IPS-15b (cell line): Measurements from ENCODE around the gene IGF2BP3.

ENCODE experiments used
- H3K27me3 ChIP-seq: one replicate; pipeline ENCODE4 v1.6.1; 2013; ENCODE audit warnings: low read length; ENCODE audit not compliant: control insufficient read depth, insufficient read depth
- H3K36me3 ChIP-seq: one replicate; pipeline ENCODE4 v1.6.1; 2013; ENCODE audit warnings: low read length; ENCODE audit not compliant: control insufficient read depth, insufficient read depth
- H3K4me1 ChIP-seq: one replicate; pipeline ENCODE4 v1.6.1; 2013; ENCODE audit warnings: mild to moderate bottlenecking, low read length; ENCODE audit not compliant: control insufficient read depth, insufficient read depth
- H3K4me3 ChIP-seq: one replicate; pipeline ENCODE4 v1.5.1; 2013; ENCODE audit warnings: low read depth, low read length
- H3K9ac ChIP-seq: one replicate; pipeline ENCODE4 v1.6.1; 2013; ENCODE audit warnings: low read depth, mild to moderate bottlenecking, low read length
- H3K9me3 ChIP-seq: one replicate; pipeline ENCODE4 v1.6.1; 2013; ENCODE audit warnings: mild to moderate bottlenecking, low read length; ENCODE audit not compliant: control insufficient read depth, insufficient read depth

Gene IGF2BP3

GRCh38 chr7:23469150-23469960, 936 bp downstream of the IGF2BP3 start:
- Histone ChIP-seq H3K36me3 (no peaks in the 10 kb centered on the region), H3K4me1 (peaks cover 3% of the 10 kb centered on the region), H3K4me3 (peak overlapping the region; percentile 97), H3K9me3 (no peaks in the 10 kb centered on the region), H3K27me3 (no peaks in the 10 kb centered on the region), H3K9ac (peak overlapping the region; percentile 94)

- H3K9me3 ChIP-seq: no peaks in the 10 kb centered on the region
- peaks cover 6% of the 10 kb centered on the region for H3K4me1 ChIP-seq
- peak overlapping the region; percentile 94 for H3K9ac ChIP-seq
- no peaks in the 10 kb centered on the region for H3K36me3 ChIP-seq
- no peaks in the 10 kb centered on the region for H3K27me3 ChIP-seq
- H3K4me3 ChIP-seq: peak overlapping the region; percentile 97
Measured at GRCh38 chr7:23468526-23469149, 1.7 kb downstream of the IGF2BP3 start.

GRCh38 chr7:23467806-23468525, 2.3 kb downstream of the IGF2BP3 start:
- H3K9ac ChIP-seq: peak overlapping the region; percentile 94
- H3K4me3 ChIP-seq: peak overlapping the region; percentile 97
- peaks cover 11% of the 10 kb centered on the region for H3K4me1 ChIP-seq
- no peaks in the 10 kb centered on the region for H3K36me3 ChIP-seq
- no peaks in the 10 kb centered on the region for H3K9me3 ChIP-seq
- no peaks in the 10 kb centered on the region for H3K27me3 ChIP-seq

- no peaks in the 10 kb centered on the region for H3K27me3 ChIP-seq
- H3K4me1 ChIP-seq: peaks cover 15% of the 10 kb centered on the region
- H3K9ac ChIP-seq: peak overlapping the region; percentile 94
- H3K4me3 ChIP-seq: peak overlapping the region; percentile 97
- no peaks in the 10 kb centered on the region for H3K36me3 ChIP-seq
- H3K9me3 ChIP-seq: no peaks in the 10 kb centered on the region
Measured at GRCh38 chr7:23467291-23467805, 2.9 kb downstream of the IGF2BP3 start.

- Histone ChIP-seq H3K4me3 (peak overlapping the region; percentile 22), H3K9me3 (no peaks in the 10 kb centered on the region), H3K4me1 (peaks cover 15% of the 10 kb centered on the region), H3K36me3 (no peaks in the 10 kb centered on the region), H3K9ac (no peak overlapping the region), H3K27me3 (no peaks in the 10 kb centered on the region)
Measured at GRCh38 chr7:23462846-23463245, 7.4 kb downstream of the IGF2BP3 start.

- no peaks in the 10 kb centered on the region for H3K36me3 ChIP-seq
- no peaks in the 10 kb centered on the region for H3K9me3 ChIP-seq
- H3K4me3 ChIP-seq: no peak overlapping the region
- H3K27me3 ChIP-seq: no peaks in the 10 kb centered on the region
- H3K9ac ChIP-seq: no peak overlapping the region
- peaks cover 20% of the 10 kb centered on the region for H3K4me1 ChIP-seq
Measured at GRCh38 chr7:23458044-23458443, 12.2 kb downstream of the IGF2BP3 start.

- no peak overlapping the region for H3K4me3 ChIP-seq
- H3K27me3 ChIP-seq: no peaks in the 10 kb centered on the region
- no peaks in the 10 kb centered on the region for H3K36me3 ChIP-seq
- no peaks in the 10 kb centered on the region for H3K9me3 ChIP-seq
- peaks cover 15% of the 10 kb centered on the region for H3K4me1 ChIP-seq
- H3K9ac ChIP-seq: no peak overlapping the region
Measured at GRCh38 chr7:23456093-23456492, 14.2 kb downstream of the IGF2BP3 start.

GRCh38 chr7:23454881-23455526, 15.3 kb downstream of the IGF2BP3 start:
- H3K9ac ChIP-seq: no peak overlapping the region
- no peaks in the 10 kb centered on the region for H3K27me3 ChIP-seq
- H3K9me3 ChIP-seq: no peaks in the 10 kb centered on the region
- H3K36me3 ChIP-seq: no peaks in the 10 kb centered on the region
- peaks cover 15% of the 10 kb centered on the region for H3K4me1 ChIP-seq
- no peak overlapping the region for H3K4me3 ChIP-seq

- Histone ChIP-seq H3K9ac (no peak overlapping the region), H3K27me3 (no peaks in the 10 kb centered on the region), H3K36me3 (peaks cover 7% of the 10 kb centered on the region), H3K4me1 (peaks cover 13% of the 10 kb centered on the region), H3K9me3 (no peaks in the 10 kb centered on the region), H3K4me3 (no peak overlapping the region)
Measured at GRCh38 chr7:23450518-23450917, 19.8 kb downstream of the IGF2BP3 start.

- peaks cover 13% of the 10 kb centered on the region for H3K4me1 ChIP-seq
- no peak overlapping the region for H3K9ac ChIP-seq
- no peaks in the 10 kb centered on the region for H3K9me3 ChIP-seq
- H3K4me3 ChIP-seq: no peak overlapping the region
- no peaks in the 10 kb centered on the region for H3K27me3 ChIP-seq
- H3K36me3 ChIP-seq: peaks cover 7% of the 10 kb centered on the region
Measured at GRCh38 chr7:23449941-23450340, 20.4 kb downstream of the IGF2BP3 start.

GRCh38 chr7:23445326-23445725, 25.0 kb downstream of the IGF2BP3 start:
- Histone ChIP-seq H3K9ac (no peak overlapping the region), H3K4me1 (peaks cover 3% of the 10 kb centered on the region), H3K9me3 (no peaks in the 10 kb centered on the region), H3K4me3 (no peak overlapping the region), H3K27me3 (no peaks in the 10 kb centered on the region), H3K36me3 (peaks cover 7% of the 10 kb centered on the region)
